Prostate gland (tissue), 2 donors: Measurements from ENCODE around the gene KPTN. TPM values are rescaled to one million over a fixed set of nuclear protein-coding genes. Genes with fewer than 3 reads are reported as not detected.
"Not testable (repeated sequence)": the region's sequence is repeated elsewhere in the genome, so short reads cannot be mapped to it uniquely, and the experiment has no call there.

ENCODE experiments used
- DNase-seq: peaks from one replicate; pipeline ENCODE4 v3.0.0-alpha.2; 2019; ENCODE audit warnings: low spot score
- H3K27ac ChIP-seq, 2 donors: fragments of 200-600 bp; sonication (generic); 2 replicates each; pipeline ENCODE4 v1.5.1; 2017 to 2019
- H3K27me3 ChIP-seq: fragments of 200-600 bp; sonication (generic); replicated peaks from 2 replicates; pipeline ENCODE4 v1.5.1; 2019; ENCODE audit not compliant: insufficient read depth
- H3K36me3 ChIP-seq, 2 donors: fragments of 200-600 bp; sonication (generic); 1 replicate in 1 of 2; 2 replicates in 1 of 2; pipeline versions ENCODE4 v1.5.1 to v1.8.1; 2017 to 2019
- H3K4me1 ChIP-seq: fragments of 200-600 bp; sonication (generic); replicated peaks from 2 replicates; pipeline ENCODE4 v1.5.1; 2019
- H3K4me3 ChIP-seq, 2 donors: fragments of 200-600 bp; sonication (generic); 2 replicates each; pipeline ENCODE4 v1.5.1; 2017 to 2019
- H3K9me3 ChIP-seq: fragments of 200-600 bp; sonication (generic); 2 replicates; pipeline ENCODE4 v1.5.1; 2017
- POLR2A ChIP-seq: fragments of 450-650 bp; IDR thresholded peaks from one replicate; pipeline ENCODE4 v1.6.1; 2016; ENCODE audit warnings: antibody characterized with exemption, mild to moderate bottlenecking
- POLR2AphosphoS5 ChIP-seq: sonication (generic); formaldehyde crosslinking; IDR thresholded peaks from one replicate; pipeline ENCODE4 v1.6.1; 2017; ENCODE audit warnings: antibody characterized with exemption
- WGBS: methylation state at CpG from one replicate; pipeline ENCODE4 v1.1.5; 2018; 5-methylcytosine and 5-hydroxymethylcytosine counted together
- intact Hi-C: fragments of 100-400 bp; cut with DNase I; formaldehyde crosslinking; loops from one replicate; pipeline ENCODE4 v1.14.2; 2022
- total RNA-seq, 2 donors: library from RNA; depleted of rRNA; stranded (reverse); fragments of >200 nt; gene quantifications; one replicate each; pipeline ENCODE4 v1.1.0, GENCODE V29; 2016
- TF ChIP-seq, protein P1 (sequence below), 4 experiments: fragments of 200-600 bp in 2 of 4; fragments of 450-650 bp in 2 of 4; sonication (generic) in 2 of 4; IDR thresholded peaks; 1 replicate in 3 of 4; 2 replicates in 1 of 4; pipeline ENCODE4 v1.5.1; 2016 to 2019; ENCODE audit warnings: antibody characterized with exemption in 4 of 4, mild to moderate bottlenecking in 2 of 4, moderate library complexity in 2 of 4

The KPTN gene
- total RNA-seq, 2 donors from 2014 or later, result 8.8 to 9.0 TPM

DNA sequence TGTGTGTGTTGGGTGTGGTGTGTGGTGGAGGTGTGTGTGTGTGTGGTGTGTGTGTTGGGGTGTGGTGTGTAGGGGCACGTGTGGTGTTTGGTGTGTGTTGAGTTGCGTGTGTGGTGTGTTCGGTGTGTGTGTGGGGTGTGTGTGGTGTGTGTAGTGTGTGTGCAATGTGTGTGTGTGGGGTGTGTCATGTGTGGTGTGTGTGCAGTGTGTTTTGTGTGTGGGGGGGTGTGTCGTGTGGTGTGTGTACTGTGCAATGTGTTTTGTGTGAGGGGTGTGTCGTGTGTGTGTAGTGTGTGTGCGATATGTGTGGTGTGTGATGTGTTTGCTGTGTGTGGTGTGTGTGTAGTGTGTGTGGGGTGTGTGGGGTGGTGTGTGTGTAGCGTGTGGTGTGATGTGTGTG lies 6.0 kb upstream of the KPTN start:
- H3K27ac ChIP-seq, result no peak overlapping the region
- H3K9me3 ChIP-seq, result no peaks in the 10 kb centered on the region
- no peaks in the 10 kb centered on the region for H3K4me1 ChIP-seq
- no peaks in the 10 kb centered on the region for H3K27me3 ChIP-seq
- DNase-seq, result no peak
- no peak overlapping the region for H3K4me3 ChIP-seq
- intact Hi-C loops, result no loop called here
- no peak for TF ChIP-seq POLR2AphosphoS5
- no peak for TF ChIP-seq POLR2A
- TF ChIP-seq, protein P1, sequence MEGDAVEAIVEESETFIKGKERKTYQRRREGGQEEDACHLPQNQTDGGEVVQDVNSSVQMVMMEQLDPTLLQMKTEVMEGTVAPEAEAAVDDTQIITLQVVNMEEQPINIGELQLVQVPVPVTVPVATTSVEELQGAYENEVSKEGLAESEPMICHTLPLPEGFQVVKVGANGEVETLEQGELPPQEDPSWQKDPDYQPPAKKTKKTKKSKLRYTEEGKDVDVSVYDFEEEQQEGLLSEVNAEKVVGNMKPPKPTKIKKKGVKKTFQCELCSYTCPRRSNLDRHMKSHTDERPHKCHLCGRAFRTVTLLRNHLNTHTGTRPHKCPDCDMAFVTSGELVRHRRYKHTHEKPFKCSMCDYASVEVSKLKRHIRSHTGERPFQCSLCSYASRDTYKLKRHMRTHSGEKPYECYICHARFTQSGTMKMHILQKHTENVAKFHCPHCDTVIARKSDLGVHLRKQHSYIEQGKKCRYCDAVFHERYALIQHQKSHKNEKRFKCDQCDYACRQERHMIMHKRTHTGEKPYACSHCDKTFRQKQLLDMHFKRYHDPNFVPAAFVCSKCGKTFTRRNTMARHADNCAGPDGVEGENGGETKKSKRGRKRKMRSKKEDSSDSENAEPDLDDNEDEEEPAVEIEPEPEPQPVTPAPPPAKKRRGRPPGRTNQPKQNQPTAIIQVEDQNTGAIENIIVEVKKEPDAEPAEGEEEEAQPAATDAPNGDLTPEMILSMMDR (IDR thresholded peaks at IDR 0.05), result no peak
- peaks cover 4 to 21% of the 10 kb centered on the region in 2 donors for H3K36me3 ChIP-seq
- 88% methylated on average over 7 of the region's 7 CpGs for WGBS

DNA sequence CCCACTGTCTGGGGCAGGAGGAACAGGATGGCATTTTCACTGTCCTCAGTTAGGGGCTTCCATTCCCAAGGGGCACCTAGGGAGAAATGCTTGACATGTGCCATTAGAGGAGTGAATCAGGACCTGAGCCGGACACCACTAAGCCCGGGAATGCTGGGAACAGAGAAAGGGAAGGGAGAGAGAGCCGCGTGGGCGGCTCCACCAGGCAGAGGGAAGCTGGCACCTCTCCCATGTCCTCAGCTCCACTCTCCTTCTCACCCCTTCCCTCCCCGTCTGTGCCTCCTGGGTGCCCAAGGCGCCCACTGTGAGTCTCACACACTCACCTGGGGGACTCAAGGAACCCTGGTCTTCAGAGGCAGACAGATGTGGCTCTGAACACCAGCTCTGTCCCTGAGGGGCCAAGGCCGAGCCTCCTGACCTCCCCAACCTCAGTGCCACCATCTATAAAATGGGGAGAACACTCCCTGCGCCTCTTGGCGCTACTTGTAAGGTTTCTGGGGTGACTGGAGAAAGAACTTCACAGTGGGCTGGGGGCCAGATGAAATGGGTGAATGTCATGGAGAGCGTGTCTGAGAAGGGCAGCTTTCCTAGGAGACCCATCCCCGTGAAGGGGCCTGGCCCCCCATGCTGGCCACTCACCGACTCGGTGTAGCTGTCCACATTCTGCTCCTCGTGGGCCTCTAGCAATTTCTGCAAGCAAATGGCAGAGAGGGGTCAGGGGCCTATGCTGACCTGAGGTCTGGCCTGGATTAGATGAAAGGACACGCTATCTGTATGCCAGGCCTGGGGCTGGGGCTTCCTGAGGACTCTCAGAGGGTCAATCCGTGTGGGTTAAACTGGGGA lies 5.3 kb upstream of the KPTN start:
- H3K27me3 ChIP-seq, result no peaks in the 10 kb centered on the region
- intact Hi-C loops, result no loop called here
- no peak for TF ChIP-seq POLR2A
- TF ChIP-seq, protein P1 (IDR thresholded peaks at IDR 0.05), result no peak
- TF ChIP-seq POLR2AphosphoS5, result no peak
- H3K27ac ChIP-seq, result peak overlapping the region in 1 of 2 donors; percentile 27
- no peak for DNase-seq
- peaks cover 4 to 21% of the 10 kb centered on the region in 2 donors for H3K36me3 ChIP-seq
- WGBS, result 82% methylated on average over 17 of the region's 17 CpGs
- no peaks in the 10 kb centered on the region for H3K9me3 ChIP-seq
- no peak overlapping the region for H3K4me3 ChIP-seq
- H3K4me1 ChIP-seq, result peaks cover 4% of the 10 kb centered on the region

DNA sequence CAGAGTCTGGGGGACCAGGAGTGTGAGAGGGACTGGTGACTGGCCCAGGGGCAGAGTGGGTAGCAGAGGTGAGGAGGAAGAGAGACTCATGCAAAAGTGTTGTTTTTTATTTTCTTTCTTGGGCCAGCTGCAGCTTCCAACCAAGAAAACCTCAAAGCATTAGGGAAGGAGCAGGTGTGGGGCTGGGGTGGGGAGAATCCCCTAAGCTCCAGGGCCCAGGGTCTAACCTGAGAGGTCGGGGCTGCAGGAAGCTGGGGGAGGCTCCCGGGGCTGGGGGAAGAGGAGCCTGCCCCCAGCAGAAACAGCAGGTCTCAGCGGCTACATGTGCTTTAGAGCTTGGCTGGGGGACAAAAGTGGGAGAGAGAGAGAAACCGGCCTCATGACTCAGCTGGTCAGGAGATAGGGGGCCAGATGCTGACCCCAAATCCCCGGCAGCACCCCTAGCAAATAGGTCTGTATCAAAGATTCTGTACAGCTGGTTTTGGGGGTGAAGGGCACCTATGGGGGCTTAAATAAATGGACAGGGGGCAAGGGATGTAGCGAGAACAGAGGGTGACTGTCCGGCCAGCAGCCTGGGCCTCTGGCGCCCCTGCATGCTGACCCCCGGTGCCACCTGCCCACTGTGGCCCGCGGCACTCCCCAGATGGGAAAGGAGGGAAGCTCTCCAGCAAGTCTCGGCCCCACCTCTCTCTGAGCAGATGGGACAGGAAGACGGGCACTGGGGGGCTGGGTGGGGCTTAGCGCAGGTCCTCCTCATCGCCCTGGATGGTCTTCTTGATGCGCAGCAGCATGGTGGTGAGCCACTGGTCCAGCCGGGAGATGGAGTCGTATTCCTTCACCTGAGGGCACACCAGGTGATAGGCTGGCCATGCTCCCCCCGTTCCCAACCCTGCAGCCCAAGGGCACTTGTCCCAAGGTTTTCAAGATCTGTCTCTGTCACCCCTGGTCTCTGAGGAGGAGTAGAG lies 3.8 kb upstream of the KPTN start:
- WGBS, result 86% methylated on average over 19 of the region's 19 CpGs
- peaks cover 4 to 16% of the 10 kb centered on the region in 2 donors for H3K36me3 ChIP-seq
- H3K27ac ChIP-seq, result no peak overlapping the region
- no peak for DNase-seq
- H3K9me3 ChIP-seq, result no peaks in the 10 kb centered on the region
- intact Hi-C loops, result no loop called here
- peaks cover 4% of the 10 kb centered on the region for H3K4me1 ChIP-seq
- TF ChIP-seq, protein P1 (IDR thresholded peaks at IDR 0.05), result no peak
- TF ChIP-seq POLR2AphosphoS5 (no peak), POLR2A (no peak)
- no peaks in the 10 kb centered on the region for H3K27me3 ChIP-seq
- H3K4me3 ChIP-seq, result no peak overlapping the region

- no peaks in the 10 kb centered on the region for H3K9me3 ChIP-seq
- peaks cover 4% of the 10 kb centered on the region for H3K4me1 ChIP-seq
- intact Hi-C loops, result no loop called here
- H3K27me3 ChIP-seq, result no peaks in the 10 kb centered on the region
- no peak for DNase-seq
- H3K4me3 ChIP-seq, result no peak overlapping the region
- no peak overlapping the region for H3K27ac ChIP-seq
- TF ChIP-seq, protein P1 (IDR thresholded peaks at IDR 0.05), result no peak
- TF ChIP-seq POLR2A, result no peak
- no peak for TF ChIP-seq POLR2AphosphoS5
- H3K36me3 ChIP-seq, result peaks cover 2 to 9% of the 10 kb centered on the region in 2 donors
- WGBS, result 66% methylated on average over 9 of the region's 9 CpGs
Measured at GRCh38 chr19:47486900-47487299, 2.9 kb upstream of the KPTN start.

DNA sequence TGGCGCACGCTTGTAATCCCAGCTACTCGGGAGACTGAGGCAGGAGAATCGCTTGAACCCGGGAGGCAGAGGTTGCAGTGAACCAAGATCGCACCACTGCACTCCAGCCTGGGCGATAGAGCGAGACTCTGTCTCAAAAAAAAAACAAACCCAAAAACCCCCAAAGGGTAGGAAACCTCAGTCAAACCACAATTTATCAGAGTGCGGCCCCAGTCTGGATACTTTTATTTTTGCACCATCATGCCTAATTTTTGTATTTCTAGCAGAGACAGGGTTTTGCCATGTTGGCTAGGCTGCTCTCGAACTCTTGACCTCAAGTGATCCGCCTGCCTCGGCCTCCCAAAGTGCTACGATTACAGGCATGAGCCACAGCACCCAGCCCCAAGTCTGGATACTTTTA lies 2.2 kb upstream of the KPTN start:
- intact Hi-C loops, H3K4me3 ChIP-seq, H3K4me1 ChIP-seq, H3K36me3 ChIP-seq, H3K27ac ChIP-seq, H3K9me3 ChIP-seq, DNase-seq, H3K27me3 ChIP-seq: not testable (repeated sequence)
- 93% methylated on average over 13 of the region's 13 CpGs for WGBS
